Measurements from ENCODE around the gene MARK3. TPM values are rescaled to one million over a fixed set of nuclear protein-coding genes. Genes with fewer than 3 reads are reported as not detected.

The MARK3 gene
- total RNA-seq, 1 experiment from 2014 or later = 77.7 TPM

- no peak for DNase-seq (ENCODE audit: low read depth)
Measured at GRCh38 chr14:103366741-103367140, 18.5 kb upstream of the MARK3 start.

- no peak for DNase-seq (ENCODE audit: low read depth)
Measured at GRCh38 chr14:103367995-103368394, 17.2 kb upstream of the MARK3 start.

GRCh38 chr14:103370087-103370486 is 15.1 kb upstream of the MARK3 start:
- no peak for DNase-seq (ENCODE audit: low read depth)

- no peak for DNase-seq (ENCODE audit: low read depth)
Measured at GRCh38 chr14:103372017-103372416, 13.2 kb upstream of the MARK3 start.

GRCh38 chr14:103372552-103373304 is 12.5 kb upstream of the MARK3 start:
- DNase-seq (ENCODE audit: low read depth) = peak; percentile 98

- DNase-seq (ENCODE audit: low read depth) = no peak
Measured at GRCh38 chr14:103374121-103374520, 11.1 kb upstream of the MARK3 start.

- DNase-seq (ENCODE audit: low read depth) = no peak
Measured at GRCh38 chr14:103377522-103378037, 7.6 kb upstream of the MARK3 start.

- no peak for DNase-seq (ENCODE audit: low read depth)
Measured at GRCh38 chr14:103378038-103378854, 7.0 kb upstream of the MARK3 start.

GRCh38 chr14:103380719-103381377 is 4.4 kb upstream of the MARK3 start:
- DNase-seq (ENCODE audit: low read depth) = no peak

GRCh38 chr14:103382376-103382775 is 2.8 kb upstream of the MARK3 start:
- peak; percentile 72 for DNase-seq (ENCODE audit: low read depth)

- DNase-seq (ENCODE audit: low read depth) = no peak
Measured at GRCh38 chr14:103384450-103385151, 614 bp upstream of the MARK3 start.

- no peak for DNase-seq (ENCODE audit: low read depth)
Measured at GRCh38 chr14:103385929-103386712, 906 bp downstream of the MARK3 start.

GRCh38 chr14:103386713-103387329 is 1.6 kb downstream of the MARK3 start:
- DNase-seq (ENCODE audit: low read depth) = no peak

GRCh38 chr14:103388664-103389063 is 3.4 kb downstream of the MARK3 start:
- no peak for DNase-seq (ENCODE audit: low read depth)

- no peak for DNase-seq (ENCODE audit: low read depth)
Measured at GRCh38 chr14:103390605-103391004, 5.4 kb downstream of the MARK3 start.

- DNase-seq (ENCODE audit: low read depth) = peak; percentile 75
Measured at GRCh38 chr14:103391048-103391447, 5.8 kb downstream of the MARK3 start.

- DNase-seq (ENCODE audit: low read depth) = no peak
Measured at GRCh38 chr14:103392106-103392505, 6.9 kb downstream of the MARK3 start.

- no peak for DNase-seq (ENCODE audit: low read depth)
Measured at GRCh38 chr14:103392572-103392971, 7.4 kb downstream of the MARK3 start.

- DNase-seq (ENCODE audit: low read depth) = no peak
Measured at GRCh38 chr14:103393070-103393469, 7.9 kb downstream of the MARK3 start.

Measured in HT1080 (cell line).